HepG2 (cell line): ENCODE data around the gene GLS2. TPM values are rescaled to one million over a fixed set of nuclear protein-coding genes. Genes with fewer than 3 reads are reported as not detected.
A peak's percentile ranks its signal among the peaks of the same experiment; 100 is the strongest.

Source experiments
- DZIP1 ChIP-seq: sonication (generic); formaldehyde crosslinking; IDR thresholded peaks from 2 replicates; pipeline ENCODE4 v1.5.0; 2020; ENCODE audit warnings: mild to moderate bottlenecking, missing genetic modification reagents
- ETV5 ChIP-seq: IDR thresholded peaks from 2 replicates; pipeline ENCODE4 v1.6.1; 2018; ENCODE audit warnings: missing biosample characterization, missing genetic modification reagents, inconsistent platforms, borderline replicate concordance
- KLF16 ChIP-seq, 2 experiments: sonication (generic) in 1 of 2; formaldehyde crosslinking in 1 of 2; IDR thresholded peaks; 2 replicates each; pipeline versions ENCODE4 v1.6.1 to v1.8.0; 2016 to 2023; ENCODE audit warnings: missing genetic modification reagents in 2 of 2, missing compliant biosample characterization in 1 of 2
- MTA3 ChIP-seq: sonication (generic); formaldehyde crosslinking; IDR thresholded peaks from 2 replicates; pipeline ENCODE4 v1.4.0; 2020; ENCODE audit warnings: missing genetic modification reagents
- MTF1 ChIP-seq: sonication (generic); formaldehyde crosslinking; IDR thresholded peaks from 2 replicates; pipeline ENCODE4 v1.5.0; 2020; ENCODE audit warnings: missing genetic modification reagents
- MYC ChIP-seq: sonication (generic); formaldehyde crosslinking; IDR thresholded peaks from 2 replicates; pipeline ENCODE4 v1.9.0; 2021; ENCODE audit warnings: missing genetic modification reagents, borderline replicate concordance
- POLR2AphosphoS2 ChIP-seq: IDR thresholded peaks from 2 replicates; pipeline ENCODE4 v1.6.1; 2011; ENCODE audit warnings: low read depth, low read length, improper control_type of control experiment
- RNF2 ChIP-seq: fragments of 450-650 bp; conservative IDR thresholded peaks from 2 replicates; pipeline ENCODE4 v1.6.1; 2016; ENCODE audit warnings: low read depth
- SOX6 ChIP-seq, 2 experiments: fragments of 450-650 bp in 1 of 2; sonication (generic) in 1 of 2; formaldehyde crosslinking in 1 of 2; IDR thresholded peaks; 2 replicates each; pipeline versions ENCODE4 v1.4.0 to v1.6.1; 2017 to 2020; ENCODE audit warnings: antibody characterized with exemption in 1 of 2, mild to moderate bottlenecking in 1 of 2, missing genetic modification reagents in 1 of 2
- TFE3 ChIP-seq: IDR thresholded peaks from 2 replicates; pipeline ENCODE4 v1.6.1; 2016
- TOPORS ChIP-seq: sonication (generic); formaldehyde crosslinking; IDR thresholded peaks from 2 replicates; pipeline ENCODE4 v1.8.0; 2023; ENCODE audit warnings: mild to moderate bottlenecking, missing genetic modification reagents
- ZBTB20 ChIP-seq: sonication (generic); formaldehyde crosslinking; IDR thresholded peaks from 2 replicates; pipeline ENCODE4 v1.8.1; 2023; ENCODE audit warnings: missing genetic modification reagents, low read depth, mild to moderate bottlenecking, borderline replicate concordance
- ZC3H4 ChIP-seq: sonication (generic); formaldehyde crosslinking; IDR thresholded peaks from 2 replicates; pipeline ENCODE4 v1.4.0; 2020; ENCODE audit warnings: missing genetic modification reagents, borderline replicate concordance
- ZNF17 ChIP-seq: sonication (generic); formaldehyde crosslinking; IDR thresholded peaks from 2 replicates; pipeline ENCODE4 v1.5.0; 2020; ENCODE audit warnings: mild to moderate bottlenecking, missing genetic modification reagents
- ZNF234 ChIP-seq: sonication (generic); formaldehyde crosslinking; conservative IDR thresholded peaks from 2 replicates; pipeline ENCODE4 v1.5.1; 2020; ENCODE audit warnings: mild to moderate bottlenecking, missing genetic modification reagents
- ZNF567 ChIP-seq: sonication (generic); formaldehyde crosslinking; IDR thresholded peaks from 2 replicates; pipeline ENCODE4 v1.8.1; 2023; ENCODE audit warnings: mild to moderate bottlenecking, missing genetic modification reagents, borderline replicate concordance
- ZNF841 ChIP-seq: sonication (generic); formaldehyde crosslinking; IDR thresholded peaks from 2 replicates; pipeline ENCODE4 v1.8.1; 2023; ENCODE audit warnings: missing genetic modification reagents, borderline replicate concordance
- polyA plus RNA-seq, 8 experiments: library from polyadenylated mRNA; depleted of rRNA in 3 of 8; stranded (reverse) in 7 of 8; unstranded in 1 of 8; fragments of >200 nt; fragmentation: Illumina TruSeq in 4 of 8; extraction: Trizol in 4 of 8; gene quantifications; 2 replicates each; pipeline versions ENCODE4 v1.2.1 to v1.2.3, GENCODE V29; 2011 to 2016; ENCODE audit warnings: low read depth in 4 of 8, missing spikeins in 1 of 8, mixed read lengths in 1 of 8; ENCODE audit not compliant: insufficient read depth in 1 of 8
- total RNA-seq, 5 experiments: library from RNA; depleted of rRNA; stranded (reverse); fragments of >200 nt; fragmentation: Illumina TruSeq; extraction: Trizol; gene quantifications; 2 replicates each; pipeline ENCODE4 v1.2.3, GENCODE V29; 2016; ENCODE audit warnings: low read depth in 1 of 5
- TF ChIP-seq, protein P1 (sequence below): sonication (generic); formaldehyde crosslinking; conservative IDR thresholded peaks from 2 replicates; pipeline ENCODE4 v1.5.0; 2020; ENCODE audit warnings: missing genetic modification reagents
- TF ChIP-seq, protein P2 (sequence below): IDR thresholded peaks from 2 replicates; pipeline ENCODE4 v1.6.1; 2016; ENCODE audit warnings: low read depth
- TF ChIP-seq, protein P3 (sequence below): IDR thresholded peaks from 2 replicates; pipeline ENCODE4 v1.6.1; 2018; ENCODE audit warnings: missing genetic modification reagents, mild to moderate bottlenecking, missing compliant biosample characterization

The GLS2 gene
- total and polyA plus RNA-seq, 2 of the 13 experiments (the other 11 are each of a cell fraction or from before 2014, with no cell fraction given): 8.6 to 12.2 TPM

- TF ChIP-seq DZIP1 (CRISPR knock-in tag): peak; percentile 91; the same call in 1 of the 2 replicates
- TF ChIP-seq SOX6 (IDR thresholded peaks at IDR 0.05): no peak
- peak; percentile 28; the same call in 1 of the 2 replicates for TF ChIP-seq SOX6 (CRISPR knock-in tag; IDR thresholded peaks at IDR 0.05)
- TF ChIP-seq ZC3H4 (CRISPR knock-in tag): no peak
- TF ChIP-seq TFE3 (CRISPR knock-in tag): no peak; the same call in 1 of the 2 replicates
- peak; percentile 80 for TF ChIP-seq MYC (CRISPR knock-in tag)
- TF ChIP-seq ZBTB20: no peak
- no peak for TF ChIP-seq ZNF17 (CRISPR knock-in tag)
- no peak; the same call in 1 of the 2 replicates for TF ChIP-seq ZNF567 (CRISPR knock-in tag)
- TF ChIP-seq, protein P1, sequence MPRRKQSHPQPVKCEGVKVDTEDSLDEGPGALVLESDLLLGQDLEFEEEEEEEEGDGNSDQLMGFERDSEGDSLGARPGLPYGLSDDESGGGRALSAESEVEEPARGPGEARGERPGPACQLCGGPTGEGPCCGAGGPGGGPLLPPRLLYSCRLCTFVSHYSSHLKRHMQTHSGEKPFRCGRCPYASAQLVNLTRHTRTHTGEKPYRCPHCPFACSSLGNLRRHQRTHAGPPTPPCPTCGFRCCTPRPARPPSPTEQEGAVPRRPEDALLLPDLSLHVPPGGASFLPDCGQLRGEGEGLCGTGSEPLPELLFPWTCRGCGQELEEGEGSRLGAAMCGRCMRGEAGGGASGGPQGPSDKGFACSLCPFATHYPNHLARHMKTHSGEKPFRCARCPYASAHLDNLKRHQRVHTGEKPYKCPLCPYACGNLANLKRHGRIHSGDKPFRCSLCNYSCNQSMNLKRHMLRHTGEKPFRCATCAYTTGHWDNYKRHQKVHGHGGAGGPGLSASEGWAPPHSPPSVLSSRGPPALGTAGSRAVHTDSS (CRISPR knock-in tag): no peak
- TF ChIP-seq, protein P2, sequence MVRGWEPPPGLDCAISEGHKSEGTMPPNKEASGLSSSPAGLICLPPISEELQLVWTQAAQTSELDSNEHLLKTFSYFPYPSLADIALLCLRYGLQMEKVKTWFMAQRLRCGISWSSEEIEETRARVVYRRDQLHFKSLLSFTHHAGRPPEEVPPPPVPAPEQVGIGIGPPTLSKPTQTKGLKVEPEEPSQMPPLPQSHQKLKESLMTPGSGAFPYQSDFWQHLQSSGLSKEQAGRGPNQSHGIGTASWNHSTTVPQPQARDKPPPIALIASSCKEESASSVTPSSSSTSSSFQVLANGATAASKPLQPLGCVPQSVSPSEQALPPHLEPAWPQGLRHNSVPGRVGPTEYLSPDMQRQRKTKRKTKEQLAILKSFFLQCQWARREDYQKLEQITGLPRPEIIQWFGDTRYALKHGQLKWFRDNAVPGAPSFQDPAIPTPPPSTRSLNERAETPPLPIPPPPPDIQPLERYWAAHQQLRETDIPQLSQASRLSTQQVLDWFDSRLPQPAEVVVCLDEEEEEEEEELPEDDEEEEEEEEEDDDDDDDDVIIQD (CRISPR knock-in tag): no peak
- TF ChIP-seq MTA3: no peak
- TF ChIP-seq ZNF841 (CRISPR knock-in tag): peak; percentile 76; the same call in 1 of the 2 replicates
- no peak for TF ChIP-seq POLR2AphosphoS2
- TF ChIP-seq ZNF234 (CRISPR knock-in tag): no peak
- peak; percentile 57 to 60; a peak in 2 of 4 replicates for TF ChIP-seq KLF16 (CRISPR knock-in tag; IDR thresholded peaks at IDR 0.05)
- TF ChIP-seq MTF1 (CRISPR knock-in tag): peak; percentile 94
- TF ChIP-seq RNF2: peak; percentile 43; the same call in 1 of the 2 replicates
- TF ChIP-seq, protein P3, sequence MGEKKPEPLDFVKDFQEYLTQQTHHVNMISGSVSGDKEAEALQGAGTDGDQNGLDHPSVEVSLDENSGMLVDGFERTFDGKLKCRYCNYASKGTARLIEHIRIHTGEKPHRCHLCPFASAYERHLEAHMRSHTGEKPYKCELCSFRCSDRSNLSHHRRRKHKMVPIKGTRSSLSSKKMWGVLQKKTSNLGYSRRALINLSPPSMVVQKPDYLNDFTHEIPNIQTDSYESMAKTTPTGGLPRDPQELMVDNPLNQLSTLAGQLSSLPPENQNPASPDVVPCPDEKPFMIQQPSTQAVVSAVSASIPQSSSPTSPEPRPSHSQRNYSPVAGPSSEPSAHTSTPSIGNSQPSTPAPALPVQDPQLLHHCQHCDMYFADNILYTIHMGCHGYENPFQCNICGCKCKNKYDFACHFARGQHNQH (CRISPR knock-in tag): 0 out of 2 replicates have a peak, but pooled peaks have one; percentile 21
- TF ChIP-seq ETV5 (CRISPR knock-in tag): peak; percentile 62
- peak; percentile 82; the same call in 1 of the 2 replicates for TF ChIP-seq TOPORS
Measured at GRCh38 chr12:56488041-56488955, at the start of gene GLS2 (continued).
